Activated T-helper 1 cell treated with anti-CD3 and anti-CD28 coated beads, Interleukin-12 subunit alpha, Interleukin-12 subunit beta, Interleukin-2, Interleukin-4 antibody, amounts not matched to agents 30 ng/mL and 10 ng/mL and 1 ng/mL, durations not matched to agents 14 hours and 24 hours and 36 hours (primary cell): ENCODE results near the gene TTYH1. TPM values are rescaled to one million over a fixed set of nuclear protein-coding genes. Genes with fewer than 3 reads are reported as not detected.
A peak's percentile ranks its signal among the peaks of the same experiment; 100 is the strongest.

ENCODE experiments used
- DNase-seq: peaks from one replicate; pipeline ENCODE4 v3.0.0; 2021; ENCODE audit warnings: low spot score
- H3K27ac Mint-ChIP-seq: one replicate; pipeline ENCODE4 v1.8.0; 2021; ENCODE audit warnings: mild to moderate bottlenecking, mixed read lengths
- H3K27me3 Mint-ChIP-seq: one replicate; pipeline ENCODE4 v1.8.0; 2022; ENCODE audit warnings: mild to moderate bottlenecking, moderate library complexity, mixed read lengths; ENCODE audit not compliant: insufficient read depth
- H3K36me3 Mint-ChIP-seq: one replicate; pipeline ENCODE4 v1.8.0; 2021; ENCODE audit warnings: low read depth, mixed read lengths
- H3K4me1 Mint-ChIP-seq: one replicate; pipeline ENCODE4 v1.8.0; 2021; ENCODE audit warnings: low read depth, mixed read lengths
- H3K4me3 Mint-ChIP-seq: one replicate; pipeline ENCODE4 v1.8.0; 2021; ENCODE audit warnings: mild to moderate bottlenecking, moderate library complexity, mixed read lengths
- H3K9me3 Mint-ChIP-seq: one replicate; pipeline ENCODE4 v1.8.0; 2021; ENCODE audit warnings: mixed read lengths
- intact Hi-C: fragments of 100-400 bp; cut with micrococcal nuclease; formaldehyde crosslinking; loops from one replicate; pipeline ENCODE4 v1.15.1; 2024
- total RNA-seq: library from RNA; stranded (reverse); gene quantifications from 2 replicates; pipeline ENCODE4 v1.2.3, GENCODE V29; 2022

TTYH1 gene
- total RNA-seq, 1 donor from 2014 or later = 0.49 TPM

- DNase-seq = no peak
- peaks cover 13% of the 10 kb centered on the region for H3K27me3 Mint-ChIP-seq
- H3K27ac Mint-ChIP-seq = no peak overlapping the region
- no peaks in the 10 kb centered on the region for H3K36me3 Mint-ChIP-seq
- peaks cover 14% of the 10 kb centered on the region for H3K4me1 Mint-ChIP-seq
- no peak overlapping the region for H3K4me3 Mint-ChIP-seq
- H3K9me3 Mint-ChIP-seq = no peaks in the 10 kb centered on the region
- intact Hi-C loops = loop anchor here (1.0 to 2.0 kb wide), 2 partner anchors 198 to 440 kb away; no protein-coding TSS in a partner anchor
Measured at GRCh38 chr19:54478677-54479266, 63.5 kb downstream of the TTYH1 start.

GRCh38 chr19:54480051-54480450 is 64.8 kb downstream of the TTYH1 start:
- intact Hi-C loops = loop anchor here (5.0 kb wide), 1 partner anchor 42 kb away; no protein-coding TSS in a partner anchor
- Mint-ChIP-seq H3K4me3 (no peak overlapping the region), H3K9me3 (no peaks in the 10 kb centered on the region), H3K36me3 (no peaks in the 10 kb centered on the region), H3K27ac (no peak overlapping the region), H3K27me3 (peaks cover 12% of the 10 kb centered on the region), H3K4me1 (peaks cover 14% of the 10 kb centered on the region)
- no peak for DNase-seq

- intact Hi-C loops = loop anchor here (1.0 to 5.0 kb wide), 3 partner anchors 41 to 172 kb away; no protein-coding TSS in a partner anchor
Measured at GRCh38 chr19:54481326-54481930, 66.2 kb downstream of the TTYH1 start.

GRCh38 chr19:54482889-54483288 is 67.6 kb downstream of the TTYH1 start:
- H3K27me3 Mint-ChIP-seq = peaks cover 13% of the 10 kb centered on the region
- H3K4me1 Mint-ChIP-seq = peaks cover 14% of the 10 kb centered on the region
- DNase-seq = no peak
- no peak overlapping the region for H3K27ac Mint-ChIP-seq
- H3K4me3 Mint-ChIP-seq = no peak overlapping the region
- H3K9me3 Mint-ChIP-seq = no peaks in the 10 kb centered on the region
- H3K36me3 Mint-ChIP-seq = no peaks in the 10 kb centered on the region
- intact Hi-C loops = loop anchor here (5.0 kb wide), 1 partner anchor 39 kb away; no protein-coding TSS in a partner anchor

More at GRCh38 chr19:54481326-54481930, 66.2 kb downstream of the TTYH1 start:
- peaks cover 14% of the 10 kb centered on the region for H3K4me1 Mint-ChIP-seq
- no peaks in the 10 kb centered on the region for H3K9me3 Mint-ChIP-seq
- H3K4me3 Mint-ChIP-seq = no peak overlapping the region
- H3K27me3 Mint-ChIP-seq = peaks cover 15% of the 10 kb centered on the region
- H3K27ac Mint-ChIP-seq = no peak overlapping the region
- H3K36me3 Mint-ChIP-seq = no peaks in the 10 kb centered on the region
- peak; percentile 29 for DNase-seq

- Mint-ChIP-seq H3K27ac (no peak overlapping the region), H3K27me3 (peaks cover 8% of the 10 kb centered on the region), H3K9me3 (no peaks in the 10 kb centered on the region), H3K36me3 (no peaks in the 10 kb centered on the region), H3K4me3 (no peak overlapping the region), H3K4me1 (peaks cover 14% of the 10 kb centered on the region)
- no peak for DNase-seq
- intact Hi-C loops = loop anchor here (5.0 kb wide), 1 partner anchor 38 kb away; no protein-coding TSS in a partner anchor
Measured at GRCh38 chr19:54484451-54484850, 69.2 kb downstream of the TTYH1 start.

- H3K4me1 Mint-ChIP-seq = peaks cover 14% of the 10 kb centered on the region
- H3K27me3 Mint-ChIP-seq = peaks cover 5% of the 10 kb centered on the region
- H3K4me3 Mint-ChIP-seq = no peak overlapping the region
- intact Hi-C loops = no loop called here
- no peak for DNase-seq
- H3K9me3 Mint-ChIP-seq = no peaks in the 10 kb centered on the region
- H3K36me3 Mint-ChIP-seq = no peaks in the 10 kb centered on the region
- H3K27ac Mint-ChIP-seq = no peak overlapping the region
Measured at GRCh38 chr19:54485851-54486250, 70.6 kb downstream of the TTYH1 start.

Other genes starting within 250 kb of the TTYH1 start
- gene TMC4, start 242.3 kb upstream of the TTYH1 start, total RNA-seq = 0.73 and 0.83 TPM in 2 replicates
- 255 and 263 TPM in 2 replicates for gene MBOAT7, start 225.9 kb upstream of the TTYH1 start, total RNA-seq
- gene TSEN34, start 224.2 kb upstream of the TTYH1 start, total RNA-seq = 20.1 and 20.9 TPM in 2 replicates
- gene RPS9, start 214.6 kb upstream of the TTYH1 start, total RNA-seq = 1,475 and 1,511 TPM in 2 replicates
- 0.67 and 0.78 TPM in 2 replicates for gene LILRB3, start 192.5 kb upstream of the TTYH1 start, total RNA-seq
- 0.27 and 0.36 TPM in 2 replicates for gene LILRA6, start 172.7 kb upstream of the TTYH1 start, total RNA-seq
- not detected in 2 replicates for gene LILRB5, start 158.2 kb upstream of the TTYH1 start, total RNA-seq
- gene LILRB2, start 134.4 kb upstream of the TTYH1 start, total RNA-seq = not detected in 2 replicates
- gene LILRA5, start 102.3 kb upstream of the TTYH1 start, total RNA-seq = not detected in 2 replicates
- gene LILRA4, start 76.3 kb upstream of the TTYH1 start, total RNA-seq = not detected in 2 replicates
- 9.2 and 9.4 TPM in 2 replicates for gene LAIR1, start 50.5 kb upstream of the TTYH1 start, total RNA-seq
- 192 and 193 TPM in 2 replicates for gene LENG8, start 33.7 kb downstream of the TTYH1 start, total RNA-seq
- 8.4 and 11.5 TPM in 2 replicates for gene LENG9, start 48.3 kb downstream of the TTYH1 start, total RNA-seq
- gene CDC42EP5, start 57.8 kb downstream of the TTYH1 start, total RNA-seq = not detected in 2 replicates
- gene LAIR2, start 87.4 kb downstream of the TTYH1 start, total RNA-seq = 45.7 and 49.1 TPM in 2 replicates
- not detected in 2 replicates for gene LILRA2, start 158.3 kb downstream of the TTYH1 start, total RNA-seq
- gene LILRA1, start 178.2 kb downstream of the TTYH1 start, total RNA-seq = not detected in 2 replicates
- not detected in 2 replicates for gene LILRB1, start 215.0 kb downstream of the TTYH1 start, total RNA-seq
- gene LILRB4, start 247.5 kb downstream of the TTYH1 start, total RNA-seq = 0.34 TPM in 1 of 2 replicates, not detected in the other